ENCODE measurements around the gene COL1A1. TPM values are rescaled to one million over a fixed set of nuclear protein-coding genes. Genes with fewer than 3 reads are reported as not detected.

COL1A1 gene
- total RNA-seq, 2 experiments from 2014 or later: 0.95 to 1.7 TPM

DNA sequence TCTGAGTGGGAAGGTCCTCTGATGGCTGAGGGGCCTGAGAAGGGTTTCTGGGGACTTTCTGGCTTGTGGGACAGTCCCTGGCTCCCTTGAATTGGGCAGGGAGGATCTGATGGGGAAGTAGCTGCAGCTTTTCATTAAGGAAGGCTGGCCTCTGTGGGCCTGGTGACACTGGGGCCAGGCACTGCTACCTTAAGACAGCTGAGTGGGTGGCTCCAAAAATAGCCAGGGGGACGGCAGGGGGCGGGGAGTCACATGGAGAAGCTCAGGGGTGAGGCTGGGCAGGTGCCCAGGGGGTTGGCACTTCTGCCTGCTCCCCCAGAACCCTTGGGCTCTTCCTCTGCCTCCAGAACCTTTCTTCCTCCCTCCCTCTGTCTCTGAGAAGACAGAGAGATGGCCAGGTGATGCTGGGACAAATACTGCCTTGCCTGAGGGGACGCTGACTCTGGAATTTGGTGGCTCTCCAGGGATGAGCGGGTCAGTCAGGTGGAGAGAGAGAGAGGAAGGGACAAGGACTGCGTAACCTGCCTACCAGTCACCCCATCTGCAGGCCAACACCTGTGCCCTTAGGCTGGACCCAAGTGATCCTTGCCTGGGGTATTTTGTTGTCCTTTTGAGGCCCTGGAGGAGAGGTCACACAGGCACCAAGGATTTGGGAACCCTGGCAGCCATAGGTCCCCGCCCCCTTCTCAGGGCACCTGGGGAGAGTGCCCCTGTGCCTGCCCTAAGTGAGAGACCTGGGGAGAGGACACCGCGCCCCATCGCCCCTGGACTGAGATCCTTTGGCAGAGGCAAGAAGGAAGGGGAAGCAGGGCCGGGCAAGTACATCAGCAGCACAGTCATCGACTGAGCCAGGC is 37.4 kb downstream of the COL1A1 start:
- DNase-seq: peak; percentile 45
- Mint-ChIP-seq H3K4me1 (ENCODE audit: low read depth) (peaks cover 37% of the 10 kb centered on the region), H3K9me3 (no peaks in the 10 kb centered on the region), H3K27ac (peak overlapping the region; percentile 52), H3K27me3 (ENCODE audit: low read depth) (no peaks in the 10 kb centered on the region), H3K36me3 (ENCODE audit: low read depth) (no peaks in the 10 kb centered on the region), H3K4me3 (no peak overlapping the region)
- intact Hi-C loops (cut with micrococcal nuclease): no loop called here
- CTCF ChIA-PET: interaction anchor here (0.8 to 2.2 kb wide), 8 partner anchors 10 to 234 kb away, joined by 3 to 8 read pairs (median 4); partner anchors contain the start of gene LRRC59

- Mint-ChIP-seq H3K4me3 (peak overlapping the region; percentile 7), H3K36me3 (ENCODE audit: low read depth) (no peaks in the 10 kb centered on the region), H3K4me1 (ENCODE audit: low read depth) (peaks cover 35% of the 10 kb centered on the region), H3K9me3 (no peaks in the 10 kb centered on the region), H3K27me3 (ENCODE audit: low read depth) (no peaks in the 10 kb centered on the region), H3K27ac (peak overlapping the region; percentile 96)
- intact Hi-C loops (cut with micrococcal nuclease): no loop called here
- peak; percentile 42 for DNase-seq
- CTCF ChIA-PET: interaction anchor here (0.7 to 2.8 kb wide), 25 partner anchors 7 to 235 kb away, joined by 3 to 44 read pairs (median 5); partner anchors contain the start of genes LRRC59, PDK2, PPP1R9B and SAMD14
Measured at GRCh38 chr17:50162466-50163254, 38.8 kb downstream of the COL1A1 start.

- CTCF ChIA-PET: interaction anchor here (0.6 to 2.8 kb wide), 27 partner anchors 8 to 405 kb away, joined by 3 to 44 read pairs (median 5); partner anchors contain the start of genes PDK2, PPP1R9B and SAMD14
- no peaks in the 10 kb centered on the region for H3K36me3 Mint-ChIP-seq (ENCODE audit: low read depth)
- DNase-seq: no peak
- no peaks in the 10 kb centered on the region for H3K9me3 Mint-ChIP-seq
- peak overlapping the region; percentile 64 for H3K4me3 Mint-ChIP-seq
- H3K27ac Mint-ChIP-seq: peak overlapping the region; percentile 96
- no peaks in the 10 kb centered on the region for H3K27me3 Mint-ChIP-seq (ENCODE audit: low read depth)
- peaks cover 35% of the 10 kb centered on the region for H3K4me1 Mint-ChIP-seq (ENCODE audit: low read depth)
- intact Hi-C loops (cut with micrococcal nuclease): loop anchor here (1.0 kb wide), 4 partner anchors 11 to 67 kb away; partner anchors contain the start of gene PDK2
Measured at GRCh38 chr17:50161911-50162288, 39.5 kb downstream of the COL1A1 start.

DNA sequence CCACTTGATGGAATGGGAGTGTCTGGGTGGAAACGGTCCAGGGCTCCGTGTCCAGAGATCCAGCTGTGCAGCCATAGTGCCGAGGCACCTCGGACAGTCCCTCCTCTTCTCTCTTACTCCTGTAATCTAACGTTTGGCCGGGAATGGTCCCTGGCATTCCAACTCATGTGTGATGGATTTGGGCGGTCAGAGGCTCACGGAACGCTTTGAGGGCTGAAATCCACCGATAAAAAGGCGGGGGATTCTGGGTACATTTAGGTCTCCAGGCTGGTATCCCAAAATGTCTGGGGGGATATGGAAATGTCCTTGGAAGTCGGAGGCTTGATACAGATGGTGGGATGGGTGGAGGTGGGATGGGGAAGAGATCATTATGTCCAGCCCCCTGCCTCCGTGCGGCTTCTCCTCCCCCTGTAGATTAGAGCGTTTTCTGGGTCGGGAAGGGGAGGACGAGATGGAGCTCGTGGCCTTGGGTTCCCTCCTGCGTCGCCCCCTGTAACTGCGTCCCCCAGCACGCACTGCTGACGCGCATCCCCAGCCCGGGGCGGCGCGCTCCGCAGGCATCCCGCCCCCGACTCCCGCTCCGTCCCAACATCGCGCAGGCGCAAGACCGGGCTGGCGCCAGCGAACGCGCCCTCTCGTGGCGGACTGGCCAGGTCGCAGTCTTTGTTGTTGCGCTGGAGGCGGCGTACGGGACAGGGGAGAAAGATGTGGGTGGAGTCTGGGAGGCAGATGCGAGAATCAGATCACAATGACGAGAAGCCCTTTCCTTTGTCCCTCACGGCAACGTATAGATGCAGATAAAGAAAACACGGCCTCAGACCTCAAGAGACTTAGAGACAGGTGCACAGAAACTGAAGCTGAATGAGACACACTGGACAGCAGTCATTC is 40.2 kb downstream of the COL1A1 start:
- Mint-ChIP-seq H3K27ac (peak overlapping the region; percentile 96), H3K4me1 (ENCODE audit: low read depth) (peaks cover 35% of the 10 kb centered on the region), H3K9me3 (no peaks in the 10 kb centered on the region), H3K36me3 (ENCODE audit: low read depth) (no peaks in the 10 kb centered on the region), H3K4me3 (peak overlapping the region; percentile 64), H3K27me3 (ENCODE audit: low read depth) (no peaks in the 10 kb centered on the region)
- DNase-seq: peak; percentile 97
- intact Hi-C loops (cut with micrococcal nuclease): loop anchor here (1.0 kb wide), 4 partner anchors 10 to 66 kb away; partner anchors contain the start of gene PDK2
- CTCF ChIA-PET: interaction anchor here (0.6 to 2.8 kb wide), 30 partner anchors 9 to 405 kb away, joined by 3 to 44 read pairs (median 4); partner anchors contain the start of genes PDK2, PPP1R9B and SAMD14

DNA sequence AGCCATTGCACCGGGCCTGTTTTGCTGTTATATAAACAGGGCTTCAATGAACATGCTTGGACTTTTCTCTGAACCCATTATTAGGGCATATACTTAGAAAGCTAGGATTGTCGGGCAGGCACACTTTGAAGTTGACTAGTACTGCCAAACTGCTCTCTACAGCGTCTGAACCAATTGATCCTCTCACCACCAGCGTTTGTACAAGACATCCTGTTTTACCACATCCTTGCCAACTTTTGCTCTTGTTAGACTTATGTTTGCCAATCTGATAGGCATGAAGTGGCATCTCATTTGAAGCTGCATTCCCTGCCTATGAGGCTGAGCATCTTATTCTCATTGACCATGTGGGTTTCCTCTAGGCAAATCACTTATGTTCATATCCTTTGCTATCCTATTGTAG is 43.5 kb downstream of the COL1A1 start:
- intact Hi-C loops (cut with micrococcal nuclease): no loop called here
- H3K27ac Mint-ChIP-seq: no peak overlapping the region
- DNase-seq: no peak
- peaks cover 40% of the 10 kb centered on the region for H3K4me1 Mint-ChIP-seq (ENCODE audit: low read depth)
- no peak overlapping the region for H3K4me3 Mint-ChIP-seq
- H3K27me3 Mint-ChIP-seq (ENCODE audit: low read depth): no peaks in the 10 kb centered on the region
- CTCF ChIA-PET: interaction anchor here (0.7 to 0.8 kb wide), 2 partner anchors 12 to 40 kb away, joined by 3 read pairs; no protein-coding TSS in a partner anchor
- H3K9me3 Mint-ChIP-seq: no peaks in the 10 kb centered on the region
- no peaks in the 10 kb centered on the region for H3K36me3 Mint-ChIP-seq (ENCODE audit: low read depth)

DNA sequence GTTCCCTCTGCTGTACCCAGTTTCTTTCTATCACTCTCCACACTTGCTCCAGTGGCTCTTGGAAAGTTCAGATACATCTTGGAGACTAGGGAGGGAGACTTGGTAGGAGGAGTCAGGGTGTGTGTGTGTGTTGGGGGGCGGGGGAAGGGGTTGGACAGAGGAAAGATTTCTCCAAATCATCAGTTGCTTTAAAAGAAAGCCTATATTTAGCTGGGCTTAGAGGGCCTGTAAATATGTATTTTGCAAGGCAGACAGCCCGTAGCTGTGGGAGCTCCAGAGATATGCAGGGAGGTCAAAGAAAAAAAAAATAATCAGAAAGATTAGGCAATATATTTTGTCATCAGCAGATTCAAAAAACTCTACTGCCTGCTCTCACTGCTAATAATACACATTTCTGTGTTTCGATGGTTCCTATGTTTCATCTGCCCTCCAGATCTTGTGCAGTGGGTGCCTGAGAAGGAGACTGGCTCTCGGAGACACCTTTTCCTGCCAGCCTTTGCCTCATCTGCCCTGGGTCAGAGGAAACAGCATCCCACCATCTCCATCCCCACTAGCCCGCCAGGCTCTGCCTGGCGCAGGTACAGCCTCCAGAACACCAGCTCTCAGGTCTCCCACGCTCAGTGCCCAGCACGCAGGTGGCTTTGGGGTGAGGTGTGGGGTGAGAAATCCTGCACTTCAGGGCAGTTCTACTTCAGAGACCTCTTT is 46.2 kb downstream of the COL1A1 start:
- no peak overlapping the region for H3K27ac Mint-ChIP-seq
- intact Hi-C loops (cut with micrococcal nuclease): no loop called here
- H3K36me3 Mint-ChIP-seq (ENCODE audit: low read depth): no peaks in the 10 kb centered on the region
- CTCF ChIA-PET: interaction anchor here (0.8 to 1.5 kb wide), 6 partner anchors 9 to 137 kb away, joined by 3 to 8 read pairs (median 5); no protein-coding TSS in a partner anchor
- no peak overlapping the region for H3K4me3 Mint-ChIP-seq
- no peaks in the 10 kb centered on the region for H3K27me3 Mint-ChIP-seq (ENCODE audit: low read depth)
- peaks cover 30% of the 10 kb centered on the region for H3K4me1 Mint-ChIP-seq (ENCODE audit: low read depth)
- no peak for DNase-seq
- H3K9me3 Mint-ChIP-seq: no peaks in the 10 kb centered on the region

GRCh38 chr17:50154604-50155003 is 46.8 kb downstream of the COL1A1 start:
- CTCF ChIA-PET: interaction anchor here (1.0 to 1.3 kb wide), 3 partner anchors 14 to 37 kb away, joined by 4 to 7 read pairs (median 4); no protein-coding TSS in a partner anchor
- no peaks in the 10 kb centered on the region for H3K27me3 Mint-ChIP-seq (ENCODE audit: low read depth)
- DNase-seq: no peak
- H3K36me3 Mint-ChIP-seq (ENCODE audit: low read depth): no peaks in the 10 kb centered on the region
- intact Hi-C loops (cut with micrococcal nuclease): loop anchor here (5.0 kb wide), 1 partner anchor 417 kb away; no protein-coding TSS in a partner anchor
- no peak overlapping the region for H3K4me3 Mint-ChIP-seq
- H3K4me1 Mint-ChIP-seq (ENCODE audit: low read depth): peaks cover 30% of the 10 kb centered on the region
- no peak overlapping the region for H3K27ac Mint-ChIP-seq
- no peaks in the 10 kb centered on the region for H3K9me3 Mint-ChIP-seq

DNA sequence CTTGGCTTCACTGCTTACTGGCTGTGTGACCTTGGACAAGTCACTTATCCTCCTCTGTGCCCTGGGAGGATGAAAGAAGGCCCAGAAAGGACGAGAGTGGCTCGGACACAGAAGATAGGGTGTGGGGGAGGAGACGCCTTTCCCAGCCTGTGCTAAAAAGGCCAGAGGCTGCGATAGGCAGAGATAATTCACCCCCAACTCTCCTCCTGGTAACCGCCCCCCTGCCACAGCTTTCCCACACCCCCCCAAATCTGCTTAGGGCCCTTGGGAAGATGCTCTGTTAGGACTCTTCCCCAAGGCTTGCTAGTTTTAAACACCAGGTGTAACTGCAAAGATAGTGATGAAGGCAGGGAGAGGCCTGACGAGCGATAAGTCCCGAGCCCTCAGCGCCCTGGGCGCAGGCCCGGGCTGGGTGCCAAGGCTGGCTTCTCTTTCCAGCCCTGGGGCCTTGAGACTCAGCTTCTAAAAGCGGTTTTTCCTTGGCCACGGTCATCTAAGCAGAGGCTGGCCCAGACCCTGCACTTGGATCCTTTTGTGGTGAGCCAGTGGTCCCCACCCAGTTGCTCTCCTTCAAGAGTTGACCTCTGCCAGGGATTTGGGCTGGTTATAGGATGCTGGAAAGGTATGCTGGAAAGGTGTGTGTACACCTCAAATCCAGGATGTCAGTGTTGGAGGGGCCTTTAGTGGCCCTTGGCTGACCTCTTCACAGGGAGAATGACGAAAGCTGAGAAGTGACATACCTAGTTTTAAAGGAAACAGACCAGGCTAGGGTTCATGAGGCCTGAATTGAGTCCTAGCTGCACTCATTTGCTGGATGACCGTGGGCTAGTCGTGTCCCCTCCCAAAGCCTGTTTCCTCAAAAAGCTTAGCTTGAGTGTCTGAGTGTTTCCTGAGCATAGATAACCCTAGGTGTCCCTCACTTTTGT is 47.5 kb downstream of the COL1A1 start:
- H3K4me3 Mint-ChIP-seq: no peak overlapping the region
- H3K4me1 Mint-ChIP-seq (ENCODE audit: low read depth): peaks cover 30% of the 10 kb centered on the region
- no peaks in the 10 kb centered on the region for H3K27me3 Mint-ChIP-seq (ENCODE audit: low read depth)
- no peak for DNase-seq
- peaks cover 2% of the 10 kb centered on the region for H3K36me3 Mint-ChIP-seq (ENCODE audit: low read depth)
- H3K27ac Mint-ChIP-seq: no peak overlapping the region
- intact Hi-C loops (cut with micrococcal nuclease): loop anchor here (5.0 kb wide), 1 partner anchor 417 kb away; no protein-coding TSS in a partner anchor
- H3K9me3 Mint-ChIP-seq: no peaks in the 10 kb centered on the region
- CTCF ChIA-PET: interaction anchor here (1.0 to 1.3 kb wide), 3 partner anchors 14 to 36 kb away, joined by 4 to 7 read pairs (median 4); no protein-coding TSS in a partner anchor

GRCh38 chr17:50152736-50153135 is 48.7 kb downstream of the COL1A1 start:
- Mint-ChIP-seq H3K4me3 (no peak overlapping the region), H3K4me1 (ENCODE audit: low read depth) (peaks cover 30% of the 10 kb centered on the region), H3K27me3 (ENCODE audit: low read depth) (no peaks in the 10 kb centered on the region), H3K36me3 (ENCODE audit: low read depth) (peaks cover 10% of the 10 kb centered on the region), H3K27ac (peak overlapping the region; percentile 96), H3K9me3 (no peaks in the 10 kb centered on the region)
- CTCF ChIA-PET: interaction anchor here (0.6 to 3.6 kb wide), 10 partner anchors 9 to 295 kb away, joined by 3 to 32 read pairs (median 4); no protein-coding TSS in a partner anchor
- intact Hi-C loops (cut with micrococcal nuclease): loop anchor here (5.0 kb wide), 1 partner anchor 415 kb away; no protein-coding TSS in a partner anchor
- no peak for DNase-seq

All from activated naive CD4-positive, alpha-beta T cell treated with anti-CD3 and anti-CD28 coated beads for 36 hours (primary cell).